Esophagus muscularis mucosa (tissue), 2 donors: ENCODE measurements around the gene EFCAB11.

Experiments used
- POLR2A ChIP-seq: fragments of 450-650 bp; IDR thresholded peaks from one replicate; pipeline ENCODE4 v1.6.1; 2017; ENCODE audit warnings: antibody characterized with exemption, moderate library complexity, mild to moderate bottlenecking, low read depth
- POLR2AphosphoS5 ChIP-seq, 2 donors: sonication (generic); formaldehyde crosslinking; IDR thresholded peaks; one replicate each; pipeline ENCODE4 v1.6.1; 2017; ENCODE audit warnings: antibody characterized with exemption in 2 of 2

- TF ChIP-seq POLR2A (no peak), POLR2AphosphoS5 (IDR thresholded peaks at IDR 0.05) (no peak)
These were observed 127.3 kb downstream of the EFCAB11 start for GRCh38 chr14:89827265-89827664.
